Stimulated activated CD8-positive, alpha-beta memory T cell treated with anti-CD3 and anti-CD28 coated beads, Interleukin-2, amount 100 ng/mL, for 48 hours (primary cell): ENCODE data around the gene ACVR1B.

Source experiments
- DNase-seq, 2 donors: peaks; one replicate each; pipeline ENCODE4 v3.0.0-alpha.2; 2020; ENCODE audit warnings: low read depth in 2 of 2

The ACVR1B gene

GRCh38 chr12:52043386-52044212, 92.1 kb downstream of the ACVR1B start:
- no peak for DNase-seq

GRCh38 chr12:52044292-52044983, 92.9 kb downstream of the ACVR1B start:
- no peak for DNase-seq

- no peak for DNase-seq
Observed at GRCh38 chr12:52045794-52046199, 94.3 kb downstream of the ACVR1B start.
